Cardiac fibroblast (primary cell): Measurements from ENCODE around the gene USP19.

ENCODE experiments used
- DNase-seq, 2 donors: peaks; one replicate each; pipeline versions ENCODE4 v3.0.0 to v3.0.0-alpha.2; 2010; ENCODE audit warnings: low read depth in 2 of 2
- H3K4me3 ChIP-seq, 2 donors: replicated peaks in 1 of 2; 1 replicate in 1 of 2; 2 replicates in 1 of 2; pipeline ENCODE4 v1.5.1; 2011; ENCODE audit warnings: low read depth in 2 of 2, low read length in 2 of 2, mild to moderate bottlenecking in 2 of 2, moderate library complexity in 1 of 2
- CTCF ChIP-seq: IDR thresholded peaks from one replicate; pipeline ENCODE4 v1.5.1; 2011; ENCODE audit warnings: low read depth, mild to moderate bottlenecking, low read length, inconsistent platforms

The USP19 gene

GRCh38 chr3:49121132-49121736 lies 611 bp upstream of the USP19 start:
- no peak for TF ChIP-seq CTCF
- no peak for DNase-seq
- H3K4me3 ChIP-seq = peak overlapping the region in 1 of 2 donors; percentile 97

- no peak for TF ChIP-seq CTCF
- DNase-seq = no peak
- H3K4me3 ChIP-seq = peak overlapping the region; percentile 95 to 97
These were observed 556 bp downstream of the USP19 start for GRCh38 chr3:49120096-49120437.

GRCh38 chr3:49119439-49119838 lies 1.2 kb downstream of the USP19 start:
- peak overlapping the region in 1 of 2 donors; percentile 97 for H3K4me3 ChIP-seq
- peak; percentile 16 to 32 for DNase-seq
- TF ChIP-seq CTCF = no peak

- peak in 1 of 2 donors; percentile 73 for DNase-seq
- no peak for TF ChIP-seq CTCF
- H3K4me3 ChIP-seq = no peak overlapping the region
These were observed 1.6 kb downstream of the USP19 start for GRCh38 chr3:49119036-49119435.

- no peak overlapping the region for H3K4me3 ChIP-seq
- DNase-seq = no peak
- TF ChIP-seq CTCF = no peak
These were observed 8.4 kb downstream of the USP19 start for GRCh38 chr3:49112262-49112661.

- no peak overlapping the region for H3K4me3 ChIP-seq
- DNase-seq = no peak
- no peak for TF ChIP-seq CTCF
These were observed 9.3 kb downstream of the USP19 start for GRCh38 chr3:49111347-49111746.

- no peak for DNase-seq
- H3K4me3 ChIP-seq = no peak overlapping the region
- no peak for TF ChIP-seq CTCF
These were observed 9.8 kb downstream of the USP19 start for GRCh38 chr3:49110780-49111179.
